Measurements from ENCODE around the gene NOL4L. TPM values are rescaled to one million over a fixed set of nuclear protein-coding genes. Genes with fewer than 3 reads are reported as not detected.

Gene NOL4L
- polyA plus RNA-seq, 2 of the 4 experiments (the other 2 are of a cell fraction): 9.5 to 11.8 TPM

GRCh38 chr20:32439132-32439829 lies 145.9 kb downstream of the NOL4L start (continued):
- no peak for TF ChIP-seq REST (IDR thresholded peaks at IDR 0.05)

GRCh38 chr20:32438331-32438858 lies 146.7 kb downstream of the NOL4L start:
- POLR2A ChIA-PET: no interaction called here
- 96% methylated on average over 8 of the region's 8 CpGs for WGBS (ENCODE audit: missing lambda C conversion rate)
- Histone ChIP-seq H3K9me3 (no peaks in the 10 kb centered on the region), H3K4me2 (no peak overlapping the region), H3K27ac (no peak overlapping the region), H3K4me3 (no peak overlapping the region), H3K4me1 (peaks cover 5% of the 10 kb centered on the region; the same call in 1 of the 3 replicates)
- FAIRE-seq: no peak
- TF ChIP-seq POLR2A (IDR thresholded peaks at IDR 0.05; ENCODE audit: low read length) (no peak), KDM5A (IDR thresholded peaks at IDR 0.05) (no peak), RFX5 (IDR thresholded peaks at IDR 0.05) (no peak), HOXB13 (CRISPR knock-in tag; IDR thresholded peaks at IDR 0.05; ENCODE audit: low read depth) (no peak), NR3C1 (IDR thresholded peaks at IDR 0.05) (no peak), TP53 (CRISPR knock-in tag; IDR thresholded peaks at IDR 0.05) (no peak), GATA3 (IDR thresholded peaks at IDR 0.05; ENCODE audit: borderline replicate concordance) (no peak), JUN (IDR thresholded peaks at IDR 0.05) (no peak)
- no peak for ATAC-seq
- CTCF ChIA-PET: interaction anchor here (1.4 kb wide), 1 partner anchor 18 kb away, joined by 5 read pairs; no protein-coding TSS in a partner anchor
- DNase-seq (ENCODE audit: low read depth in 1 of 2, low spot score in 1 of 2): no peak

GRCh38 chr20:32437391-32438074 lies 147.6 kb downstream of the NOL4L start:
- no peak for FAIRE-seq
- peak; percentile 43 to 58; a peak in 4 of 6 replicates for ATAC-seq
- ChIA-PET CTCF (interaction anchor here (0.5 to 1.5 kb wide), 7 partner anchors 9 to 790 kb away, joined by 3 to 6 read pairs (median 4); no protein-coding TSS in a partner anchor), POLR2A (no interaction called here)
- H3K4me1 ChIP-seq: no peaks in the 10 kb centered on the region
- peak; percentile 37 to 38 for DNase-seq (ENCODE audit: low read depth in 1 of 2, low spot score in 1 of 2)
- H3K9me3 ChIP-seq: no peaks in the 10 kb centered on the region
- no peak overlapping the region for H3K4me3 ChIP-seq
- 72% methylated on average over 3 of the region's 5 CpGs for WGBS (ENCODE audit: missing lambda C conversion rate)
- H3K4me2 ChIP-seq: no peak overlapping the region
- no peak overlapping the region for H3K27ac ChIP-seq
- TF ChIP-seq EHMT2 (IDR thresholded peaks at IDR 0.05; ENCODE audit: low read depth) (no peak), ESRRA (IDR thresholded peaks at IDR 0.05; ENCODE audit: borderline replicate concordance, low read length) (peak; percentile 85), RCOR1 (IDR thresholded peaks at IDR 0.05; ENCODE audit: low read depth, low read length) (no peak), RAD21 (conservative IDR thresholded peaks at IDR 0.05 in 1 of 2, IDR thresholded peaks at IDR 0.05 in 1 of 2) (0 out of 5 replicates have a peak, but pooled peaks of 1 of the 2 experiments have one; percentile 13), KDM1A (IDR thresholded peaks at IDR 0.05; ENCODE audit: low read depth) (no peak), FOSL2 (IDR thresholded peaks at IDR 0.05) (no peak), FOSL2 (CRISPR knock-in tag; IDR thresholded peaks at IDR 0.05) (peak; percentile 59), HDAC2 (IDR thresholded peaks at IDR 0.05) (no peak), HOXA7 (CRISPR knock-in tag; IDR thresholded peaks at IDR 0.05) (no peak)
